Nephron (organoid): ENCODE data around the gene PLXNA4.

Experiments used
- H3K27ac Mint-ChIP-seq, 3 experiments: 2 replicates each; pipeline ENCODE4 v1.8.0; 2020; ENCODE audit warnings: mixed read lengths in 3 of 3, mild to moderate bottlenecking in 2 of 3, moderate library complexity in 1 of 3
- H3K27me3 Mint-ChIP-seq: 2 replicates; pipeline ENCODE4 v1.8.0; 2021; ENCODE audit warnings: low read depth, mild to moderate bottlenecking, moderate library complexity, mixed read lengths
- H3K36me3 Mint-ChIP-seq: 2 replicates; pipeline ENCODE4 v1.8.0; 2020; ENCODE audit warnings: low read depth, mixed read lengths
- H3K4me1 Mint-ChIP-seq: 2 replicates; pipeline ENCODE4 v1.8.0; 2020; ENCODE audit warnings: mixed read lengths
- H3K4me3 Mint-ChIP-seq, 3 experiments: 2 replicates each; pipeline ENCODE4 v1.8.0; 2020; ENCODE audit warnings: mild to moderate bottlenecking in 3 of 3, mixed read lengths in 3 of 3, moderate library complexity in 2 of 3
- H3K9me3 Mint-ChIP-seq: 2 replicates; pipeline ENCODE4 v1.8.0; 2020; ENCODE audit warnings: mixed read lengths
- CTCF ChIP-seq, 3 experiments: fragments of 200-600 bp; sonication (generic); IDR thresholded peaks; one replicate each; pipeline ENCODE4 v1.5.0; 2021; ENCODE audit warnings: antibody characterized with exemption in 3 of 3; ENCODE audit not compliant: unreplicated experiment in 3 of 3

The PLXNA4 gene

GRCh38 chr7:132073920-132074589 is 502.2 kb downstream of the PLXNA4 start:
- no peak overlapping the region for H3K27ac Mint-ChIP-seq
- peaks cover 33% of the 10 kb centered on the region for H3K4me1 Mint-ChIP-seq
- H3K4me3 Mint-ChIP-seq, result no peak overlapping the region
- no peak for TF ChIP-seq CTCF (IDR thresholded peaks at IDR 0.05; ENCODE audit: unreplicated experiment in 3 of 3)
- H3K9me3 Mint-ChIP-seq, result no peaks in the 10 kb centered on the region
- peaks cover 27% of the 10 kb centered on the region for H3K27me3 Mint-ChIP-seq
- H3K36me3 Mint-ChIP-seq, result no peaks in the 10 kb centered on the region
